GM23338 (cell line): ENCODE data around the gene STIL. TPM values are rescaled to one million over a fixed set of nuclear protein-coding genes. Genes with fewer than 3 reads are reported as not detected.
"Not testable (repeated sequence)": the region's sequence is repeated elsewhere in the genome, so short reads cannot be mapped to it uniquely, and the experiment has no call there.

Source experiments
- ATAC-seq: fragments of 200-7000 bp; cut with Tn5 transposase; 3 replicates; pipeline ENCODE4 v1.9.1; 2020
- DNase-seq: peaks from one replicate; pipeline ENCODE4 v3.0.0-alpha.2; 2015; ENCODE audit warnings: low spot score
- H2AFZ ChIP-seq: fragments of 200-600 bp; sonication (generic); 2 replicates; pipeline ENCODE4 v1.8.0; 2016; ENCODE audit warnings: antibody characterized with exemption, mild to moderate bottlenecking, moderate library complexity
- H3F3A ChIP-seq: fragments of 200-600 bp; sonication (generic); replicated peaks from 2 replicates; pipeline ENCODE4 v1.8.0; 2017; ENCODE audit warnings: antibody characterized with exemption, mixed run types, low read depth
- H3K27ac ChIP-seq: fragments of 200-600 bp; sonication (generic); 2 replicates; pipeline ENCODE4 v1.6.1; 2016; ENCODE audit warnings: low read depth
- H3K27me3 ChIP-seq: fragments of 200-600 bp; sonication (generic); 2 replicates; pipeline ENCODE4 v1.8.0; 2016; ENCODE audit warnings: mild to moderate bottlenecking, mixed run types, moderate library complexity; ENCODE audit not compliant: insufficient read depth
- H3K36me3 ChIP-seq: fragments of 200-600 bp; sonication (generic); 2 replicates; pipeline ENCODE4 v1.8.0; 2016; ENCODE audit warnings: mild to moderate bottlenecking; ENCODE audit not compliant: insufficient read depth
- H3K4me1 ChIP-seq: fragments of 200-600 bp; sonication (generic); 2 replicates; pipeline ENCODE4 v1.8.0; 2016; ENCODE audit warnings: mild to moderate bottlenecking, moderate library complexity; ENCODE audit not compliant: insufficient read depth
- H3K4me2 ChIP-seq: fragments of 200-600 bp; sonication (generic); 2 replicates; pipeline ENCODE4 v1.7.1; 2017; ENCODE audit warnings: mixed run types
- H3K4me3 ChIP-seq: fragments of 200-600 bp; sonication (generic); 2 replicates; pipeline ENCODE4 v1.6.1; 2016; ENCODE audit warnings: mixed run types
- H3K79me2 ChIP-seq: fragments of 200-600 bp; sonication (generic); replicated peaks from 2 replicates; pipeline ENCODE4 v1.8.0; 2017; ENCODE audit warnings: mild to moderate bottlenecking; ENCODE audit not compliant: insufficient read depth
- H3K9me2 ChIP-seq: fragments of 200-600 bp; sonication (generic); 2 replicates; pipeline ENCODE4 v1.8.0; 2017; ENCODE audit not compliant: insufficient read depth
- H4K20me1 ChIP-seq: fragments of 200-600 bp; sonication (generic); replicated peaks from 2 replicates; pipeline ENCODE4 v1.8.0; 2017; ENCODE audit warnings: mild to moderate bottlenecking; ENCODE audit not compliant: insufficient read depth
- H3K27ac Mint-ChIP-seq: 2 replicates; pipeline ENCODE4 v1.8.0; 2020; ENCODE audit warnings: inconsistent platforms, mild to moderate bottlenecking, moderate library complexity, mixed read lengths
- H3K27me3 Mint-ChIP-seq: 3 replicates; pipeline ENCODE4 v1.8.0; 2022; ENCODE audit warnings: low read depth, mild to moderate bottlenecking, moderate library complexity, mixed read lengths, inconsistent platforms; ENCODE audit not compliant: insufficient read depth, poor library complexity
- H3K36me3 Mint-ChIP-seq: 3 replicates; pipeline ENCODE4 v1.8.0; 2021; ENCODE audit warnings: low read depth, mild to moderate bottlenecking, inconsistent platforms, moderate library complexity, mixed read lengths
- H3K4me1 Mint-ChIP-seq: 3 replicates; pipeline ENCODE4 v1.8.0; 2020; ENCODE audit warnings: mild to moderate bottlenecking, inconsistent platforms, mixed read lengths
- H3K4me3 Mint-ChIP-seq: 3 replicates; pipeline ENCODE4 v1.8.0; 2021; ENCODE audit warnings: moderate library complexity, mild to moderate bottlenecking, inconsistent platforms, mixed read lengths
- H3K9me3 Mint-ChIP-seq: 3 replicates; pipeline ENCODE4 v1.8.0; 2020; ENCODE audit warnings: moderate library complexity, mild to moderate bottlenecking, inconsistent platforms, mixed read lengths
- CREB1 ChIP-seq: fragments of 250-450 bp; sonication (Bioruptor Pico); IDR thresholded peaks from 2 replicates; pipeline ENCODE4 v1.5.0; 2020; ENCODE audit warnings: low read depth, mild to moderate bottlenecking, moderate library complexity
- CTCF ChIP-seq, 2 experiments: fragments of 200-600 bp in 1 of 2; sonication (generic) in 1 of 2; conservative IDR thresholded peaks; 2 replicates each; pipeline versions ENCODE4 v1.5.1 to v1.6.1; 2016 to 2017; ENCODE audit warnings: antibody characterized with exemption in 2 of 2, low read depth in 2 of 2, mild to moderate bottlenecking in 2 of 2, moderate library complexity in 1 of 2
- ETS1 ChIP-seq: IDR thresholded peaks from 2 replicates; pipeline ENCODE4 v1.6.1; 2016; ENCODE audit warnings: antibody characterized with exemption
- POLR2AphosphoS5 ChIP-seq: IDR thresholded peaks from 2 replicates; pipeline ENCODE4 v1.6.1; 2016; ENCODE audit warnings: antibody characterized with exemption, low read depth
- ZNF114 ChIP-seq: fragments of 250-450 bp; sonication (Bioruptor Pico); IDR thresholded peaks from 2 replicates; pipeline ENCODE4 v1.5.0; 2020; ENCODE audit warnings: mild to moderate bottlenecking, moderate library complexity
- polyA plus RNA-seq: library from polyadenylated mRNA; unstranded; fragments of >200 nt; fragmentation: Nextera tagmentation; extraction: Ambion mirVana; gene quantifications from 2 replicates; pipeline ENCODE4 v1.2.1, GENCODE V29; 2016
- total RNA-seq: library from RNA; depleted of rRNA; stranded (reverse); fragments of >200 nt; shearing (Covaris generic); gene quantifications from 2 replicates; pipeline ENCODE4 v1.2.3, GENCODE V29; 2014

Gene STIL
- total and polyA plus RNA-seq, 2 experiments from 2014 or later = 15.6 to 38.2 TPM

GRCh38 chr1:47275811-47276210 is 38.1 kb downstream of the STIL start:
- H3K4me3 Mint-ChIP-seq, H3K9me2 ChIP-seq, ATAC-seq, H3K27ac Mint-ChIP-seq, H3K9me3 Mint-ChIP-seq, DNase-seq, H3K4me3 ChIP-seq, H3K4me1 ChIP-seq, H3K4me2 ChIP-seq, H3K27me3 ChIP-seq, H3F3A ChIP-seq, H3K27me3 Mint-ChIP-seq, H2AFZ ChIP-seq, H3K4me1 Mint-ChIP-seq, H3K27ac ChIP-seq: not testable (repeated sequence)
- peaks cover 41% of the 10 kb centered on the region for H3K36me3 ChIP-seq
- H3K36me3 Mint-ChIP-seq = peaks cover 37% of the 10 kb centered on the region
- peaks cover 34% of the 10 kb centered on the region for H4K20me1 ChIP-seq
- peaks cover 34% of the 10 kb centered on the region for H3K79me2 ChIP-seq

GRCh38 chr1:47265529-47265928 is 48.4 kb downstream of the STIL start:
- H3K36me3 ChIP-seq = peaks cover 45% of the 10 kb centered on the region
- H4K20me1 ChIP-seq = peaks cover 18% of the 10 kb centered on the region
- H3K4me2 ChIP-seq, H3K27me3 Mint-ChIP-seq, H3K4me3 ChIP-seq, H3K79me2 ChIP-seq, H3K9me3 Mint-ChIP-seq, ATAC-seq, H3F3A ChIP-seq, H3K9me2 ChIP-seq, H3K27ac Mint-ChIP-seq, H2AFZ ChIP-seq, DNase-seq, H3K27me3 ChIP-seq, H3K4me1 Mint-ChIP-seq, H3K4me1 ChIP-seq, H3K27ac ChIP-seq, H3K4me3 Mint-ChIP-seq: not testable (repeated sequence)
- peaks cover 60% of the 10 kb centered on the region for H3K36me3 Mint-ChIP-seq

GRCh38 chr1:47262787-47263413 is 51.0 kb downstream of the STIL start:
- ATAC-seq = peak; percentile 53; the same call in 2 of the 3 replicates
- Mint-ChIP-seq H3K4me1 (no peaks in the 10 kb centered on the region), H3K27me3 (no peaks in the 10 kb centered on the region), H3K27ac (no peak overlapping the region), H3K4me3 (no peak overlapping the region), H3K9me3 (no peaks in the 10 kb centered on the region), H3K36me3 (peaks cover 51% of the 10 kb centered on the region)
- no peaks in the 10 kb centered on the region for H3K9me2 ChIP-seq
- H3K79me2 ChIP-seq = no peaks in the 10 kb centered on the region
- H3K27ac ChIP-seq = no peak overlapping the region
- H3K27me3 ChIP-seq = no peaks in the 10 kb centered on the region
- no peak overlapping the region for H2AFZ ChIP-seq
- H3F3A ChIP-seq = no peaks in the 10 kb centered on the region; the same call in 1 of the 2 replicates
- H3K4me2 ChIP-seq = no peak overlapping the region
- H3K4me1 ChIP-seq = no peaks in the 10 kb centered on the region
- TF ChIP-seq CREB1 (CRISPR knock-in tag) = no peak
- peak; percentile 73 to 80 for TF ChIP-seq CTCF (conservative IDR thresholded peaks at IDR 0.05; ENCODE audit: low read depth in 2 of 2)
- no peak overlapping the region for H3K4me3 ChIP-seq
- H3K36me3 ChIP-seq = peaks cover 40% of the 10 kb centered on the region
- DNase-seq = peak; percentile 75
- H4K20me1 ChIP-seq = peaks cover 18% of the 10 kb centered on the region

GRCh38 chr1:47257224-47257623 is 56.7 kb downstream of the STIL start:
- peaks cover 40% of the 10 kb centered on the region for H3K36me3 Mint-ChIP-seq
- TF ChIP-seq POLR2AphosphoS5 (no peak), ETS1 (no peak), ZNF114 (CRISPR knock-in tag) (no peak)

More at GRCh38 chr1:47257224-47257623, 56.7 kb downstream of the STIL start:
- H3K4me1 Mint-ChIP-seq = no peaks in the 10 kb centered on the region
- Histone ChIP-seq H3K36me3 (peaks cover 39% of the 10 kb centered on the region), H3K79me2 (no peaks in the 10 kb centered on the region), H3K27ac (no peak overlapping the region), H3K4me3 (no peak overlapping the region), H3K9me2 (no peaks in the 10 kb centered on the region), H3K4me2 (no peak overlapping the region), H3K4me1 (no peaks in the 10 kb centered on the region), H3K27me3 (no peaks in the 10 kb centered on the region), H4K20me1 (peaks cover 22% of the 10 kb centered on the region), H2AFZ (no peak overlapping the region), H3F3A (no peaks in the 10 kb centered on the region; the same call in 1 of the 2 replicates)
- no peak for ATAC-seq
- H3K9me3 Mint-ChIP-seq = no peaks in the 10 kb centered on the region
- no peak overlapping the region for H3K4me3 Mint-ChIP-seq
- no peaks in the 10 kb centered on the region for H3K27me3 Mint-ChIP-seq
- no peak overlapping the region for H3K27ac Mint-ChIP-seq
- DNase-seq = no peak
